NCI-H1105 treated with DMSO at 0.1 percent for 48 hours (cell line): ENCODE measurements around the gene SSU72.
"Not testable (repeated sequence)": the region's sequence is repeated elsewhere in the genome, so short reads cannot be mapped to it uniquely, and the experiment has no call there.

Source experiments
- DNase-seq: peaks from one replicate; lab custom pipeline; 2025; lab: John Stamatoyannopoulos, UW

Gene SSU72

GRCh38 chr1:1558591-1558990 is 16.1 kb downstream of the SSU72 start:
- DNase-seq: no peak

- DNase-seq: not testable (repeated sequence)
Measured at GRCh38 chr1:1557688-1558087, 17.0 kb downstream of the SSU72 start.

GRCh38 chr1:1556961-1557360 is 17.7 kb downstream of the SSU72 start:
- not testable (repeated sequence) for DNase-seq

GRCh38 chr1:1556505-1556904 is 18.2 kb downstream of the SSU72 start:
- no peak for DNase-seq

- DNase-seq: no peak
Measured at GRCh38 chr1:1554926-1555915, 19.4 kb downstream of the SSU72 start.

- DNase-seq: no peak
Measured at GRCh38 chr1:1554550-1554925, 20.1 kb downstream of the SSU72 start.

- no peak for DNase-seq
Measured at GRCh38 chr1:1553821-1554494, 20.7 kb downstream of the SSU72 start.

GRCh38 chr1:1552263-1552639 is 22.4 kb downstream of the SSU72 start:
- no peak for DNase-seq

GRCh38 chr1:1551524-1552262 is 23.0 kb downstream of the SSU72 start:
- DNase-seq: no peak

- DNase-seq: no peak
Measured at GRCh38 chr1:1550591-1551432, 23.9 kb downstream of the SSU72 start.

- DNase-seq: no peak
Measured at GRCh38 chr1:1550087-1550486, 24.6 kb downstream of the SSU72 start.

- no peak for DNase-seq
Measured at GRCh38 chr1:1548591-1548990, 26.1 kb downstream of the SSU72 start.

GRCh38 chr1:1547476-1547875 is 27.2 kb downstream of the SSU72 start:
- no peak for DNase-seq

- no peak for DNase-seq
Measured at GRCh38 chr1:1547011-1547410, 27.7 kb downstream of the SSU72 start.

- no peak for DNase-seq
Measured at GRCh38 chr1:1545946-1546737, 28.5 kb downstream of the SSU72 start.

GRCh38 chr1:1544544-1544943 is 30.1 kb downstream of the SSU72 start:
- DNase-seq: no peak

- no peak for DNase-seq
Measured at GRCh38 chr1:1543706-1544099, 31.0 kb downstream of the SSU72 start.

- no peak for DNase-seq
Measured at GRCh38 chr1:1542766-1543705, 31.6 kb downstream of the SSU72 start.

GRCh38 chr1:1541956-1542765 is 32.5 kb downstream of the SSU72 start:
- no peak for DNase-seq
